GM18907 (cell line): ENCODE data around the gene OARD1.
"Not testable (repeated sequence)": the region's sequence is repeated elsewhere in the genome, so short reads cannot be mapped to it uniquely, and the experiment has no call there.

Source experiments
- ATAC-seq: cut with Tn5 transposase; IDR thresholded peaks from one replicate; pipeline ENCODE4 v1.9.1; 2021; ENCODE audit warnings: mild to moderate bottlenecking, moderate library complexity; ENCODE audit not compliant: unreplicated experiment

OARD1 gene

DNA sequence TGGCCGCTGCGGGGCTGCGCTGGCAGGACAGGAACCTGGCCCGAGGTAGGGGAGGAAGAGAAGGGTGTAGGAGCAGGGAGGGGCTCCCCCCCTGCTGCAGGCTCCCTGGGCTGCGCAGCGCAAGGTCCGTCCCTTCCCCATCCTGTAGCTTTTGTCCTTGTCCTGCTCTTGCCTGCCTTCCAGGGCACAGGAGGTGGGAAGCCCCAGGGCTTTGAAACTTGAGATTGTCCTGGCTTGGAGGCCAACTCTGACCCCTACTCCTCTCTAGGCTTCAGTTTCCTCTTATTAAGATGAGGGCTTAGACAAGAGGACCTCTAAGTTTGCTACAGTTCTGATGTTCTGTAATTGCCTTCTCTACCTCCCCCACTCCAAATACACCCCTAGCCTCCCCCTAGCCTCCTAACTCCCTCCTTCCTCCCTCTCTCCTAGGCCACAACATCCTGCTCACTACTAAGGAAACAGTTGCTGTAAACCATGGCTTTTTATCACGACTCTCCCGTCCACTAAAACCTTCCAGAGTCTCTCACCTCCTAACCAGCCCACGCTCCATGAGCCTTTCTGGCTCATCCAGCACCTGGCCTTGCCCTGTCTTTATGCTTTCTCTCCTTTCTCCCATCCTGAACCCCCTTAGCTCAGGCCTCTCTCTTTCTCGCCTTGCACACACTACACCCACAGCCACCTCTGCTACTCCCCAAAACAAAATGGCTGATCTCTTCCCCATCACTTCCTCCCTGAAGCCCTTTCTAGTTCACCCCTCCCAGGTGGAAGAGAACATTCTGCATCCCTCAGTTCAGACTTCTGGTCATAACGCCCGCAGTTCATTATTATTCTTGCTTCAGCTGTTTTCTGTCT, 43.4 kb downstream of the OARD1 start:
- peak; percentile 43 for ATAC-seq

DNA sequence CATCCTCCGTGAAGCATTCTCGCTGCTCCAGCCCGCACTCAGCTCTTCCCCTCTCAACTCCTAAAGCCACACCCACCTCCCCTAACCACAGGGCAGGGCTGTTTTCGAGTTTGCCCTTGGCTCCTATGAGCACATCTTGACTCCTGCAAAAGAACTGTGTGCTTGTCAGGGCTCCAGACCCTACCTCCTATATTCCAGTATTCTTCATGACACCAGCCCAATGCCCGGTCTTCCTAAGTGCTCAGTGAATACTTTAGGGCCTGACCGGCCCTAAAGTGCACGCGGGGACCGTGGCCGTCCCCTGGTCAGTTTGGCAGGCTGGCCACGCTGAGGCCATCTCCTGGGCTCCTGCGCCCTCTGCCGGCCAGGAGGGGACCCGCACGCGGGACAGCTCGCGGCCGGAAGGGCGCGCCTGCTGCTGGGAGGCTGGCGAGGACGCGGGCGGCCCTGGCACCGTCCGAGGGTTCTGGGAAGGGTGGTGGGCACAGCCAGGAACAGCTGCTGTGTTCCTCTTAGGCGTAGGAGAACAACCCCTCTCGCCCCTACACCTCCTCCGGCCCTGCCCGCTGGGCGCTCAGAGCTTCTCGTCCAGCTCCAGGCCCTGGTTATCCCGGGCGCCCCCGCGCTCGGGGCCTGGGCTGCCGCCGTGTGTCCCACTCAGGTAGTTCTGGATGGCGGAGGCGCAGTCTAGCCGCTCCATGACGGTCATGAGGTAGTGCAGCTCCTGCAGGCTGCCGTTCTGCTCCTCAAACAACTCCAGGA, 44.2 kb downstream of the OARD1 start:
- ATAC-seq, result peak; percentile 88

DNA sequence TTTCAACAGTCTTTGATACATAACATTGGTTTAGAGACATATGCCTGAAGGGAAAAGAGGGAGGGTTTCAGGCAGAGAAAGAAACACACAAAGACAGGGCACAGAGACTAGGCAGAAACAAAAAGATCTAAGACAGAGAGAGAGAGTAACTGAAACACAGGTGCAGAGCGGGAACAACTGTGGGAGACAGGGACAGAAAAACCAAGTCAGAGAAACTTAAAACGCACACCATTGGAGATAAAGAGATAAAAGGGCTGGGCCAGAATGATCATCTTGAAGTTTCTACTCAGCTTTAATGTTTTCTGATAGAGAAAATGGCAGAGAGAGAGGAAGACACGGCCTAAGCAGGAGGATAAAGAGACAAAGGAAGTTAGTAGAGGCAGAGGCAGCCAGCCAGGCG, 44.9 kb downstream of the OARD1 start:
- ATAC-seq, result no peak

DNA sequence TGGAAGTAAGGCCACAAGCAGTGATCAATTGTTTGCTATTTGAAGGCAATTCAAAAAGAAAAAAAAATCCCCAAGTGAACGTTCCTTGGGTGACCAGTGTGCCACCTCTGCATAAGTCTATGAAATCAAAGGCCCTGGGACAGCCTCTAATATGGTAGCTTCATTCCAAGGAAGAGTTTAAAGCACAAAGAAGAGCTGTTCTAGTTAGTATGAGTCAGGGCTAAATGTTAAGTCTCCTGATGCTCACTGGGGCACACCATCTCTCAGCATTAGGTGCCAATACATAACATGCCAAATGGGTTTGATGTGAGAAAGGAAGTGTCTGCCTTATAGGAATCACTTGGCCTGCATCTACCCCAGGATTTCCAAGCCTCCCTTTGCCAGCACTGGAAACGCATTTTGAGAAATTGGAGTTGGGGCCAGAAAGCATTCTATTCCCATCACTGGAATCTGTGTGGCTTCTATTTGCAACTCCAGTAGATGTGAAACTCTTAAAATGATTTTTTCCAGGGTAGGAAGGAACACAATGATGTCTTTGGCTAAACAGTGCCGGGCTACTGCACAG, 46.1 kb downstream of the OARD1 start:
- no peak for ATAC-seq

DNA sequence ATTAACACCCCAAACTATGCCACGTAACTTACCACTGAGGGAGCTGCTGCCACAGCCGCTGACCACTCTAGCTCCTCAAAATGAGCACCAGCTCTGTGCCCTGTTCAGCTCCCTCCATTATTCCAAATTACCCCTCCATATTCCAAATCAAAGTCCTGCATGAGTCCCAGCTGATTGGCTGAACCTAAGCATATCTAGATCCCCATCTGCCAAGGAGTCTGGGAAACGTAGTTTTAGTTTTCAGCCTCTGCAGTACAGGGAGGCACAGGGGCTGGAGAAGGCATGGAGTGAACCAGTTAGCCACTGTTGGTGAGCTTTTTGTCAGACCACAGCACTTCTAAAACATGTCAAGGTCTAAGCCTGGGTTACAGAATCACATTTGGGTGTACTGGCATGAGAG, 49.0 kb downstream of the OARD1 start:
- ATAC-seq, result no peak

DNA sequence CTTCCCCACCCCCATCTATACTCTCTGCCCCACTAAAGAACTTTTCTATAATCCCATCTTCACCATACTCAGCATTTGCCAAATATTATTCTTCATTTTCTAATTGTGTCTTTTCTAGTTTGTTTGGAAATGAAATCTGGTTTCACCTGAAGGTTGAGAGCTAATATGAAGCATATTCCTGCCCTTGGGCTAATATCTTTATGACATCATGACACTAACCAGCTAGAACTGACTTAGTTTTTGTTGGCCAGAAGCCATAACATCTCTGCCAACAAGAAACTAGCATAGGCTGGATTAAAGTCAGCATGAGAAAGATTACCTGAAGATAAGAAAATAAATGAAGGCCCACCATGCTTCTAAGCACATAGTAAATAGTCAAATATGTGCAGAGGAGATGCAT, 49.9 kb downstream of the OARD1 start:
- ATAC-seq, result no peak

DNA sequence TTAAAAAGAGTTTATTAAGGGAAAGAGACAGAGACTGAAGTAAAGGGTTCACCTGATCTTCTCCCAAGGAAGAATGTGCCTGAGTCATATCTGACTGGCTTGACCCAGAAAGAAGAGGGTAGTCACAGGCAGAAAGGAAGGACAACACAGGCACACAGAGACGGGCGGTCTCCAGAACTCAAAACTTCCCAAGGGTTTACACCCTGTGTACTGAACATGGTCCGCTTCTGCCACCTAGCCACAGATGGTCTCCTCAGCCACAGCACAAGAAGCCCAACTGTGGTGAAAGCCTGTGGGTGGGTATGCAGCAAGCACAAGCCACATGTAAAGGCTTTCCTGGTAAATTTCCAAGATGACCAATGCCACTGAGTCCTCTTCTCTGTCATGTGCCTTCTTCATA, 50.3 kb downstream of the OARD1 start:
- no peak for ATAC-seq

DNA sequence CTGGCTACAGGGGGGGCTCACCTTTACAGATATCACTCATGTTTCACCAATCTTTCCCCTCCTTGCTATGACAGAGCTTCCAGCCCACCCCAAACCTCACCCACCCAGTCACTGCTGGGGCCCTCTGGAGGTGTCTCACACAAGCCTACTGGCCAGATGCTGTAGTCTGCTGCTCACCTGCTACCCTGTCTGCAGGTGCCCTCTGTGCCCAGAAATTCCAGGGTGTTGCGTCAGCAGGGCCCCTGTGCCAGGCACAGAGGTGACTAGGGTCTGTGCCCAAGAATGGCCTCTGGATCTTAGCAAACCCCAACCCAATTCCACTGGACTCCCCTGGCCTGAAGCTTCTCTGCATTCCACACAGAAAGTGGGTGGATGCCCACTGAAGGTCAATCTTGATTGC, 54.5 kb downstream of the OARD1 start:
- ATAC-seq, result no peak

DNA sequence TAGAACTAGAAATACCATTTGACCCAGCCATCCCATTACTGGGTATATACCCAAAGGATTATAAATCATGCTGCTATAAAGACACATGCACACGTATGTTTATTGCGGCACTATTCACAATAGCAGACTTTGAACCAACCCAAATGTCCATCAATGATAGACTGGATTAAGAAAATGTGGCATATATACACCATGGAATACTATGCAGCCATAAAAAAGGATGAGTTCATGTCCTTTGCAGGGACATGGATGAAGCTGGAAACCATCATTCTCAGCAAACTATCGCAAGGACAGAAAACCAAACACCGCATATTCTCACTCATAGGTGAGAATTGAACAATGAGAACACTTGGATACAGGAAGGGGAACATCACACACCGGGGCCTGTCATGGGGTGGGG, 56.3 kb downstream of the OARD1 start:
- ATAC-seq, result not testable (repeated sequence)

DNA sequence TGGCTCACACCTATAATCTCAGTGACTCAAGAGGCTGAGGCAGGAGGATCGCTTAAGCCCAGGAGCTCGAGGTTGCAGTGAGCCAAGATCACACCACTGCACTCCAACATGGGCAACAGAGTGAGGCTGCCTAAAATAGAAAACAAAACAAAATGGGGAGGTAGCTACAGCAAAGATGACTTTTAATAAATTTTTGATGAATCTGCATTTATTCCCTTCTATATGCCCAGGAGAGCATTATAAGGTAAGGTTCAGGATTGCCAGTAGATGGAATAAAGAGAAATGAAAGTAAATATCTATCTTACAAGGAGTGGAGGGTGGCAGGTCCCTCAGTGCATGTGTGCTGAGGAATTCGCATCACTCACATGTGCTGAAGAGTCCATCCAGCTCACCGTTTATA, 57.4 kb downstream of the OARD1 start:
- no peak for ATAC-seq
